Activated T-helper 17 cell treated with anti-CD3 and anti-CD28 coated beads, Interleukin-2, amount 50 U/mL, for 72 hours (primary cell): Measurements from ENCODE around the gene VGF. TPM values are rescaled to one million over a fixed set of nuclear protein-coding genes. Genes with fewer than 3 reads are reported as not detected.
"Not testable (repeated sequence)": the region's sequence is repeated elsewhere in the genome, so short reads cannot be mapped to it uniquely, and the experiment has no call there.

ENCODE experiments used
- ATAC-seq: fragments of 150-1000 bp; cut with Tn5 transposase; replicated peaks from 2 replicates; pipeline ENCODE4 v1.10.0; 2021; ENCODE audit warnings: mild to moderate bottlenecking, moderate library complexity
- H3K27ac Mint-ChIP-seq: one replicate; pipeline ENCODE4 v1.8.0; 2022; ENCODE audit warnings: mixed read lengths
- H3K27me3 Mint-ChIP-seq: one replicate; pipeline ENCODE4 v1.8.0; 2022; ENCODE audit warnings: mixed read lengths
- H3K36me3 Mint-ChIP-seq: one replicate; pipeline ENCODE4 v1.8.0; 2022; ENCODE audit warnings: low read depth, mild to moderate bottlenecking, mixed read lengths
- H3K4me1 Mint-ChIP-seq: one replicate; pipeline ENCODE4 v1.8.0; 2022; ENCODE audit warnings: mixed read lengths
- H3K4me3 Mint-ChIP-seq: one replicate; pipeline ENCODE4 v1.8.0; 2022; ENCODE audit warnings: mild to moderate bottlenecking, mixed read lengths
- H3K9me3 Mint-ChIP-seq: one replicate; pipeline ENCODE4 v1.8.0; 2022; ENCODE audit warnings: mixed read lengths
- total RNA-seq, 2 donors: library from RNA; stranded (reverse); gene quantifications; one replicate each; pipeline ENCODE4 v1.2.3, GENCODE V29; 2022

The VGF gene
- total RNA-seq, 2 donors from 2014 or later: 0.13 to 0.48 TPM

DNA sequence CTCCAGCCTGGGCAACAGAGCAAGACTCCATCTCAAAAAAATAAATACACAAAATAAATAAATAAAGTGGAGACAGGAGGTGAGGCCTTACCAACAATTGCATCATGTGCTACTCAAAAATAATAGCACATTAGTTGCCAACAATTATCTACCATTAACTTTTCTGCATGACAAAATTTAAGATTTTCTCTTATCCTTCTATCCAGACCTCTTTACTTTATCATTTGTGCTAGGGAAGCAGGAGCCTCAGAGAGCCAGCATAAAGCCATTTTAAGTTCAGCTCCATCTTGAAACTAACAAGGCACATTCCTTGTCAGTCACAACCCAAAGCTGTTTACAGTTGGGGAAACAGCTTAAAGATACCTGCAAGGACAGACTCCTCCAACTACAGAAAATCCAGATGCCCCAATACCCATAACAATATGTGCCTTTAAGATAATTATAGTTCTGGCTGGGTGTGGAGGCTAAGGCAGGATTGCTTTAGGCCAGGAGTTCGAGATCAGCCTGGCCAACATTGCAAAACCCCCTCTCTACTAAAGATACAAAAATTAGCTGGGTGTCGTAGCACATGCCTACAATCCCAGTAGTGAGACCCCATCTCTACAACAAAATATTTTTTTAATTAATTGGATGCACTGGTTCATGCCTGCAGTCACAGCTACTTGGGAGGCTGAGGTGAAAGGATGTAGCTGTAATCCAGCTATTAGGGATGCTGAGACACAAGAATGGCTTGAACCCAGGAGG lies 13.3 kb downstream of the VGF start:
- Mint-ChIP-seq H3K9me3 (no peaks in the 10 kb centered on the region), H3K4me3 (no peak overlapping the region), H3K27me3 (peaks cover 8% of the 10 kb centered on the region), H3K27ac (no peak overlapping the region), H3K36me3 (peaks cover 9% of the 10 kb centered on the region), H3K4me1 (peaks cover 12% of the 10 kb centered on the region)
- no peak for ATAC-seq

DNA sequence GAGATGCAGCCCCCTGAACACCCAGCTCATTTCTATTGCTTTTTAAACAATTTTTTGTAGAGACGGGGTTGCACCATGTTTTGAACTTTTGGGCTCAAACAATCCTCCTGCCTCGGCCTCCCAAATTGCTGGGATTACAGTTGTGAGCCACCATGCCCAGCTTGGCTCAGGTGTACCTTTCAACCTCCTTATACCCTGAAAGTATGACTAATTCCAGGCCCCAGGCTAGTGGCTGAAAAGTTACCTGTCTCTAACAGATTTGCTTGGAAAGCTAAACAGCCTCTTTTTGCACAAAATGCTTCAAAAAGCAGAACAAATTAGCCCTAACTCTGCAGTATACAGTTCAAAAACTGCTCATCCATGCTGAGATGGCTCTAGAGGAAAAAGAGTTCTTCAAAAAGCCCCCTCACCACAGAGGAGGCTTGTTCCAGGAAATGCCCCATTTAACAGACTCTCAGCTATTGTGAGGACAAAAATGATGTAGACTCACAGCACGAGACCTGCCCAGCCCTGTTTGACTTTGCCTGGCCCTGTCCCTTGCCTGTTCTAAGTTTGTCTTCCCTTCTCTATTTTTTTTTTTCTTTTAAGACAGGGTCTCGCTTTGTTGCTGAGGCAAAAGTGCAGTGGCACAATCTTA lies 24.5 kb downstream of the VGF start:
- ATAC-seq: no peak
- Mint-ChIP-seq H3K36me3 (no peaks in the 10 kb centered on the region), H3K9me3 (no peaks in the 10 kb centered on the region), H3K4me3 (no peak overlapping the region), H3K27me3 (peaks cover 7% of the 10 kb centered on the region), H3K27ac (no peak overlapping the region), H3K4me1 (peaks cover 26% of the 10 kb centered on the region)

- Mint-ChIP-seq H3K4me3 (no peak overlapping the region), H3K27ac (no peak overlapping the region), H3K4me1 (peaks cover 26% of the 10 kb centered on the region), H3K36me3 (no peaks in the 10 kb centered on the region), H3K9me3 (no peaks in the 10 kb centered on the region), H3K27me3 (peaks cover 7% of the 10 kb centered on the region)
- ATAC-seq: no peak
Observed at GRCh38 chr7:101140339-101140699, 25.1 kb downstream of the VGF start.

- peak overlapping the region; percentile 61 for H3K27ac Mint-ChIP-seq
- H3K4me3 Mint-ChIP-seq: peak overlapping the region; percentile 66
- no peaks in the 10 kb centered on the region for H3K9me3 Mint-ChIP-seq
- H3K36me3 Mint-ChIP-seq: no peaks in the 10 kb centered on the region
- peak; percentile 94 for ATAC-seq
- H3K4me1 Mint-ChIP-seq: peaks cover 26% of the 10 kb centered on the region
- peaks cover 10% of the 10 kb centered on the region for H3K27me3 Mint-ChIP-seq
Observed at GRCh38 chr7:101138213-101138870, 27.0 kb downstream of the VGF start.

- peaks cover 13% of the 10 kb centered on the region for H3K27me3 Mint-ChIP-seq
- no peak for ATAC-seq
- H3K36me3 Mint-ChIP-seq: no peaks in the 10 kb centered on the region
- H3K4me1 Mint-ChIP-seq: peaks cover 26% of the 10 kb centered on the region
- peak overlapping the region; percentile 16 for H3K27ac Mint-ChIP-seq
- H3K4me3 Mint-ChIP-seq: peak overlapping the region; percentile 66
- H3K9me3 Mint-ChIP-seq: no peaks in the 10 kb centered on the region
Observed at GRCh38 chr7:101137651-101138212, 27.6 kb downstream of the VGF start.

DNA sequence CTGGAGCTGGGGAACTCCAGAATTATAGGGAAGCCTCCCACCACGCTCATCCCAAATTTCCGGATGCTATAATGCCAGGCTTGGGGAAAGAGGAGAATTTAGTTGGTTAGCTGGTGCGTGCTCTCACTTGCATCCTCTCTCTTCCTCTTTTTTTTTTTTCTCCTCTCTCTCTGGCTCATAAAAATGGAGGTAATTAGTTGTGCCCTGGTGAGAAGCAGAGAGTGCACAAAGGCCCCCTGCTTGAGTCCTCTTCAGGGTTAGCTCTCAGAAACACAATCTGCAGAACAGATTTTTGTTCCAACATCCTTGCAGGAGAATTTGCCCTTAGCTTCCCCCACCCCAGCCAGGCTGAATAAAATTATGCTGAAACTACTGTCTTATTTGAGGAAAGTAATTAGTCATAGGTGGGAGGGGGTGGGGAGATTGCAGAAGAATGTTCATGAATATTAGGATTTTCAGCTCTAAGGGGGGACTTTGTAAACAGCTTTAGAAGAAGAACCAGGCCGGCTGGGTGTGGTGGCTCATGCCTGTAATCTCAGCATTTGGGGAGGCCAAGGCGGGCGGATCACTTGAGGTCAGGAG lies 30.9 kb downstream of the VGF start:
- H3K4me3 Mint-ChIP-seq: no peak overlapping the region
- H3K4me1 Mint-ChIP-seq: peaks cover 21% of the 10 kb centered on the region
- no peak overlapping the region for H3K27ac Mint-ChIP-seq
- H3K9me3 Mint-ChIP-seq: no peaks in the 10 kb centered on the region
- peaks cover 20% of the 10 kb centered on the region for H3K27me3 Mint-ChIP-seq
- no peaks in the 10 kb centered on the region for H3K36me3 Mint-ChIP-seq
- no peak for ATAC-seq

DNA sequence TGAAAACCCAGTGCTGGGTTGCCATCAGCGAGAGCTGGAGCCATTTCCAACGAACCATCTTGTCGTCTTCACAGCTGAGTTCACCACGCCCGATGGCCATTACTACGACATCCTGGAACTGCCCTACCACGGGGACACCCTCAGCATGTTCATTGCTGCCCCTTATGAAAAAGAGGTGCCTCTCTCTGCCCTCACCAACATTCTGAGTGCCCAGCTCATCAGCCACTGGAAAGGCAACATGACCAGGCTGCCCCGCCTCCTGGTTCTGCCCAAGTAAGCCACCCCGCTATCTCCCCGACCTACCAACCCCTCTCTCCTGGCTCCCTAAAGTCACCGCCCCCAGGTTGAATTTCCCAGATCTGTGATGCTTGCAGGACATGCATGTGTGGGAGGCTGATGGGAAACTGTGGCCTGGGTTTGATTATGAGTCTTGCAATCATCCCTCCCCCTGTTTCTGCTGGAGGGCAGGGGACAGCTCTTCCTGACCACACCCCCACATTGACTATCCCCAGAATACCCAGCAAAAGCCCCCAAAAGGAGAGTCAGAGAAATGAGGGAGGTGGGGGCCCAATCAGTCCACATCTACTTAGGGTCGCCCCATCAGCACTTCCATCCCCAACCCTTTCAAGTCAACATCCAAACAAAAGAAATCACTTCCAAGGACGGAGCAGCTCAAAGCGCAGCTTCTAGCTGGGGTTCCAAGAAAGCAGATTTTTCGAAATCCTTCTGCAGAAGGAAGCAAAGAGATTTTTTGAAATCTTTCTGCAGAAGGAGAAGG lies 31.6 kb downstream of the VGF start:
- no peak overlapping the region for H3K4me3 Mint-ChIP-seq
- H3K27me3 Mint-ChIP-seq: peaks cover 22% of the 10 kb centered on the region
- H3K36me3 Mint-ChIP-seq: no peaks in the 10 kb centered on the region

GRCh38 chr7:101132626-101133600 lies 32.5 kb downstream of the VGF start:
- Mint-ChIP-seq H3K27ac (peak overlapping the region; percentile 7), H3K27me3 (peaks cover 22% of the 10 kb centered on the region)

More for the DNA sequence above, 31.6 kb downstream of the VGF start:
- H3K4me1 Mint-ChIP-seq: peaks cover 21% of the 10 kb centered on the region
- H3K27ac Mint-ChIP-seq: no peak overlapping the region
- no peaks in the 10 kb centered on the region for H3K9me3 Mint-ChIP-seq
- ATAC-seq: no peak

DNA sequence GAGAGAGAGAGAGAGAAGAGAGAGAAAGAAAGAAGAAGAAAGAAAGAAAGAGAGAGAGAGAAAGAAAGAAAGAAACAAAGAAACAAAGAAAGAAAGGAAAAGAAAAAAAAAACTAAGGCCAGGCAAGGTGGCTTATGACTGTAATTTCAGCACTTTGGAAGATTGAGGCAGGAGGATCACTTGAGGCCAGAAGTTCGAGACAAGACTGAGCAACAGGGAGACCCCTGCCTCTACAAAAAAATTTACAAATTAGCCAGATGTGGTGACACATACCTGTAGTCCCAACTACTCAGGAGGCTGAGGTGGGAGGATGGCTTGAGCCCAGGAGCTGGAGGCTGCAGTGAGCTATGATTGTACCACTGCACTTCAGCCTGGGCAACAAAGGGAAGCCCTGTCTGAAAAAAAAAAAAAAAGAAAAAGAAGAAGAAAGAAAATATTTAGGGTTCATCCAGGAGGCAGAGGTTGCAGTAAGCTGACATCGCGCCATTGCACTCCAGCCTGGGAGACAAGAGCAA lies 35.7 kb downstream of the VGF start:
- no peak overlapping the region for H3K27ac Mint-ChIP-seq
- no peak for ATAC-seq
- H3K9me3 Mint-ChIP-seq: no peaks in the 10 kb centered on the region
- no peak overlapping the region for H3K4me3 Mint-ChIP-seq
- peaks cover 43% of the 10 kb centered on the region for H3K27me3 Mint-ChIP-seq
- H3K36me3 Mint-ChIP-seq: no peaks in the 10 kb centered on the region
- H3K4me1 Mint-ChIP-seq: peaks cover 19% of the 10 kb centered on the region

More at GRCh38 chr7:101132626-101133600, 32.5 kb downstream of the VGF start:
- peaks cover 14% of the 10 kb centered on the region for H3K4me1 Mint-ChIP-seq
- H3K9me3 Mint-ChIP-seq, ATAC-seq, H3K36me3 Mint-ChIP-seq, H3K4me3 Mint-ChIP-seq: not testable (repeated sequence)

GRCh38 chr7:101128040-101128834 lies 37.1 kb downstream of the VGF start:
- H3K9me3 Mint-ChIP-seq: no peaks in the 10 kb centered on the region
- ATAC-seq: no peak
- no peak overlapping the region for H3K27ac Mint-ChIP-seq
- H3K36me3 Mint-ChIP-seq: no peaks in the 10 kb centered on the region
- H3K4me3 Mint-ChIP-seq: no peak overlapping the region
- H3K4me1 Mint-ChIP-seq: peaks cover 18% of the 10 kb centered on the region
- H3K27me3 Mint-ChIP-seq: peaks cover 40% of the 10 kb centered on the region

DNA sequence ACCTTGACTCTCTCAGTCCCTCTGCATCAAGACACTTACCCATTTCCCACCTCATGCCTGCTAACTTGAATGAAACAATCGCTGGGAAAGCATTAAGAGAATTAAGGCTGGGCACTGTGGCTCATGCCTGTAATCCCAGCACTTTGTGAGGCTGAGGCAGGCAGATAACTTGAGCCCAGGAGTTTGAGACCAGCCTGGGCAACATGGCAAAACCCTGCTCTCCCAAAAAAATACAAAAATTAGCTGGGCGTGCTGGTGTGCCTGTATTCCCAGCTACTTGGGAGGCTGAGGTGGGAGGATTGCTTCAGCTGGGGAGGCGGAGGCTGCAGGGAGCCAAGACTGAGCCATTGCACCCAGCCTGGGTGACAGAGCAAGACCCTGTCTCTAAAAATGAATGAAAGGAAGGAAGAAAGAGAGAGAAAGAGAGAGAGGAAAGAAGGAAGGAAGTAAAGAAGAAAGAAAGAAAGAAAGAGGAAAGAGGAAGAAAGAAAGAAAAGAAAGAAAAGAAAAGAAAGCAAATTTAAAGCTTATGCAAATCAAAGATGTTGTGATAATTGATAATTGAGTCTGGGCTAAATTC lies 37.8 kb downstream of the VGF start:
- Mint-ChIP-seq H3K4me1 (peaks cover 18% of the 10 kb centered on the region), H3K36me3 (no peaks in the 10 kb centered on the region), H3K27me3 (peaks cover 42% of the 10 kb centered on the region), H3K9me3 (no peaks in the 10 kb centered on the region), H3K27ac (peak overlapping the region; percentile 50), H3K4me3 (peak overlapping the region; percentile 65)
- ATAC-seq: no peak
